Right atrium auricular region (tissue), 2 donors: ENCODE data around the gene ARID4A. TPM values are rescaled to one million over a fixed set of nuclear protein-coding genes. Genes with fewer than 3 reads are reported as not detected.
"Not testable (repeated sequence)": the region's sequence is repeated elsewhere in the genome, so short reads cannot be mapped to it uniquely, and the experiment has no call there.

Source experiments
- DNase-seq: peaks from one replicate; pipeline ENCODE4 v3.0.0-alpha.2; 2019; ENCODE audit warnings: low spot score
- H3K27ac ChIP-seq, 2 donors: fragments of 200-600 bp; sonication (generic); 1 replicate in 1 of 2; 2 replicates in 1 of 2; pipeline ENCODE4 v1.5.1; 2016 to 2019
- H3K27me3 ChIP-seq, 2 donors: fragments of 200-600 bp; sonication (generic); one replicate each; pipeline versions ENCODE4 v1.5.1 to v1.6.0; 2017 to 2019
- H3K36me3 ChIP-seq: fragments of 200-600 bp; sonication (generic); one replicate; pipeline ENCODE4 v1.5.1; 2016
- H3K4me1 ChIP-seq, 2 donors: fragments of 200-600 bp; sonication (generic); one replicate each; pipeline versions ENCODE4 v1.5.1 to v1.6.0; 2017 to 2019
- H3K4me3 ChIP-seq, 2 donors: fragments of 200-600 bp; sonication (generic); 1 replicate in 1 of 2; 2 replicates in 1 of 2; pipeline ENCODE4 v1.5.1; 2017 to 2019; ENCODE audit warnings: mild to moderate bottlenecking in 1 of 2, moderate library complexity in 1 of 2
- H3K9me3 ChIP-seq, 2 donors: fragments of 200-600 bp; sonication (generic); one replicate each; pipeline ENCODE4 v1.5.1; 2019
- total RNA-seq, 2 donors: library from RNA; depleted of rRNA; stranded (reverse); fragments of >200 nt; gene quantifications; one replicate each; pipeline ENCODE4 v1.1.0, GENCODE V29; 2016
- TF ChIP-seq, protein P1 (sequence below), 2 donors: fragments of 200-600 bp; sonication (generic); IDR thresholded peaks; one replicate each; pipeline ENCODE4 v1.5.1; 2019; ENCODE audit warnings: antibody characterized with exemption in 2 of 2

Gene ARID4A
- total RNA-seq, 2 donors from 2014 or later: 9.5 to 12.7 TPM

DNA sequence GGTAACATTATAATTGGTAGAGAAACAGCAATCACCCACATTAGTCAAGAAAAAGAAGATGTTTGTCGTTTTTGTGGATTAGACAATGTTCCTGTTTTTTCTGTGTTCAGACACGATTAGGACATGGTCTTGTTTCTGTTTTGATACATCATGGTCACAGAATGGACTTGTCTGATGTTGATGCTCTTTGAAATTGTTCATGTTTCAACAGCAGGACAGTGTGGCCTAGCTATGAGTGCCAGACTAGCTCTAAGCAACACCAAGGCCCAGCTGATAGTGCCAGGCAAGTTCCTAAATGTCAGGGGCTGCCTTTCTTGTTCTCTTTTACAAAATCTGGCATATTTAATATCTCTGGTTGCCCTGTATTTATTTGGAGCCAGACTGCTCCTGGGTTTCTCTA is 56.5 kb downstream of the ARID4A start:
- Histone ChIP-seq H3K9me3 (no peaks in the 10 kb centered on the region), H3K36me3 (peaks cover 45% of the 10 kb centered on the region), H3K4me1 (peaks cover 0 to 7% of the 10 kb centered on the region in 2 donors), H3K4me3 (no peak overlapping the region), H3K27ac (no peak overlapping the region), H3K27me3 (no peaks in the 10 kb centered on the region)
- no peak for DNase-seq
- TF ChIP-seq, protein P1, sequence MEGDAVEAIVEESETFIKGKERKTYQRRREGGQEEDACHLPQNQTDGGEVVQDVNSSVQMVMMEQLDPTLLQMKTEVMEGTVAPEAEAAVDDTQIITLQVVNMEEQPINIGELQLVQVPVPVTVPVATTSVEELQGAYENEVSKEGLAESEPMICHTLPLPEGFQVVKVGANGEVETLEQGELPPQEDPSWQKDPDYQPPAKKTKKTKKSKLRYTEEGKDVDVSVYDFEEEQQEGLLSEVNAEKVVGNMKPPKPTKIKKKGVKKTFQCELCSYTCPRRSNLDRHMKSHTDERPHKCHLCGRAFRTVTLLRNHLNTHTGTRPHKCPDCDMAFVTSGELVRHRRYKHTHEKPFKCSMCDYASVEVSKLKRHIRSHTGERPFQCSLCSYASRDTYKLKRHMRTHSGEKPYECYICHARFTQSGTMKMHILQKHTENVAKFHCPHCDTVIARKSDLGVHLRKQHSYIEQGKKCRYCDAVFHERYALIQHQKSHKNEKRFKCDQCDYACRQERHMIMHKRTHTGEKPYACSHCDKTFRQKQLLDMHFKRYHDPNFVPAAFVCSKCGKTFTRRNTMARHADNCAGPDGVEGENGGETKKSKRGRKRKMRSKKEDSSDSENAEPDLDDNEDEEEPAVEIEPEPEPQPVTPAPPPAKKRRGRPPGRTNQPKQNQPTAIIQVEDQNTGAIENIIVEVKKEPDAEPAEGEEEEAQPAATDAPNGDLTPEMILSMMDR (IDR thresholded peaks at IDR 0.05): no peak

DNA sequence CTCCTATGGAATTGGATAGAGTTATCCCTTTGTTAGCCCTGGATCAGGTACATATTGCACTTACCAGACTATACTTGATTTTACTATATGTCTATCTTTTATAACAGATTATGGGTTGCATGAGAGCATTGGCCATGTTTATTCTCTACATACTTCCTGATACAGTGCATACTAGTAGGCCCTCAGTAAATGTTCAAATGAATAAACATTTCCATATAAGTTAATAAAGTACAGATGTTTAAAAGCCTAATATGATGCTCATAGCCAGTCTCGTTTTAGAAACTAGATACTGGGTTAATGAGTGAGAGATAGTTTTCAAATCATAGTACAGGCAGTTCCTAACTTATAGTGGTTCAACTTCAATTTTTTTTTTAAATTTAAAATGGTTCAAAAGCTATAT is 57.9 kb downstream of the ARID4A start:
- Histone ChIP-seq H3K9me3 (no peaks in the 10 kb centered on the region), H3K4me3 (no peak overlapping the region), H3K36me3 (peaks cover 54% of the 10 kb centered on the region), H3K4me1 (peaks cover 0 to 7% of the 10 kb centered on the region in 2 donors), H3K27me3 (no peaks in the 10 kb centered on the region), H3K27ac (no peak overlapping the region)
- TF ChIP-seq, protein P1 (IDR thresholded peaks at IDR 0.05): no peak
- no peak for DNase-seq

DNA sequence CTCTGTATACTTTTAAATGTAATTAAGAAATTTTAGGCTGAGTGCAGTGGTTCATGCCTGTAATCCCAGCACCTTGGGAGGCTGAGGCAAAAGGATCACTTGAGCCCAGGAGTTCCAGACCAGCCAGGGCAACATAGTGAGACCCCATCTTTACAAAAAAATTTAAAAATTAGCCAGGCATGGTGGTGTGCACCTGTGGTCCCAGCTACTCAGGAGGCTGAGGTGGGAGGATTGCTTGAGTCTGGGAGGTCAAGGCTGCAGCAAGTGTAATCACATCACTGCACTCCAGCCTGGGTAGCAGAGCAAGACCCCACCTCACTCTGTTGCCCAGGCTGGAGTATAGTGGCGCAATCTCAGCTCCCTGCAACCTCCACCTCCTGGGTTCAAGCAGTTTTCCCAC is 63.9 kb downstream of the ARID4A start:
- DNase-seq, H3K9me3 ChIP-seq, H3K27ac ChIP-seq, H3K27me3 ChIP-seq, H3K4me3 ChIP-seq, H3K4me1 ChIP-seq: not testable (repeated sequence)
- H3K36me3 ChIP-seq: peaks cover 62% of the 10 kb centered on the region

DNA sequence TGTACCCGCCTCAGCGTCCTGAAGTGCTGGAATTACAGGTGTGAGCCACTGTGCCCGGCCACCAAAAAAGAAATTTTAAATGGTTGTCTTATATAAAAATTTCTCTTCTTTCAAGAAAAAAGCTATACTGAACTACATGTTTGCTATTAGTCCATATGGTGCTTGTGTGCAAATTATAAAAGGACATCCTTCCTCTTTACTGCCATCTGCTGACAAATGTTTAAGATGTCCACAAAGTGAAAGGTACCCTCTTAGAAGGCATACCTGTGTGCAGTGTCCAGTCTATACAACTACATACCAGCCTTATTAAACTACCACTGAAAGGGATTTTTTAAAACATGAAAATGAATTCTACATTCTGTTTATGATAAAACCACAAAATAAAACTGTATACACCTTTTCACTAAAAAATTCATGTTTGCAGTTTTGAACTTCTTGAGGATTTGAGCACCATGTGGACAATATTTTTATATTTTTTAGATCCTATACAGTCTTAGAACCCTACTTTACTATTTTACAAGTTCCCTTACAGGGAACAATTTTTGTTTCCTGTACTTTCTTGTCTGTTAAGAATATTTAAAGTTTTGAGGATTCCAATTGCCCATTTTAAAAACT is 64.5 kb downstream of the ARID4A start:
- DNase-seq: no peak
- Histone ChIP-seq H3K9me3 (no peaks in the 10 kb centered on the region), H3K36me3 (peaks cover 68% of the 10 kb centered on the region), H3K27ac (no peak overlapping the region), H3K4me1 (no peaks in the 10 kb centered on the region), H3K4me3 (no peak overlapping the region), H3K27me3 (no peaks in the 10 kb centered on the region)
- TF ChIP-seq, protein P1 (IDR thresholded peaks at IDR 0.05): peak; percentile 15 to 40

DNA sequence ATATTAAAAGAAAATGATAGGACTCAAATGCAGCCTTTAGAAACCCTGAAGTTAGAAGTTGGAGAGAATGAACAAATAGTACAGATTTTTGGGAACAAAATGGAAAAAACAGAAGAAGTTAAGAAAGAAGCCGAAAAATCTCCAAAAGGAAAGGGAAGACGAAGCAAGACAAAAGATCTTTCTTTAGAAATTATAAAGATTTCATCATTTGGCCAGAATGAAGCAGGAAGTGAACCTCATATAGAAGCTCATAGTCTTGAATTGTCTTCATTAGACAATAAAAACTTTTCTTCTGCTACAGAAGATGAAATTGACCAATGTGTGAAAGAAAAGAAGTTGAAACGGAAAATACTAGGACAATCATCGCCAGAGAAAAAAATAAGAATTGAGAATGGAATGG is 66.0 kb downstream of the ARID4A start:
- peaks cover 80% of the 10 kb centered on the region for H3K36me3 ChIP-seq
- H3K27me3 ChIP-seq: no peaks in the 10 kb centered on the region
- no peak for DNase-seq
- H3K9me3 ChIP-seq: no peaks in the 10 kb centered on the region
- H3K27ac ChIP-seq: no peak overlapping the region
- H3K4me1 ChIP-seq: no peaks in the 10 kb centered on the region
- no peak overlapping the region for H3K4me3 ChIP-seq
- TF ChIP-seq, protein P1 (IDR thresholded peaks at IDR 0.05): no peak

DNA sequence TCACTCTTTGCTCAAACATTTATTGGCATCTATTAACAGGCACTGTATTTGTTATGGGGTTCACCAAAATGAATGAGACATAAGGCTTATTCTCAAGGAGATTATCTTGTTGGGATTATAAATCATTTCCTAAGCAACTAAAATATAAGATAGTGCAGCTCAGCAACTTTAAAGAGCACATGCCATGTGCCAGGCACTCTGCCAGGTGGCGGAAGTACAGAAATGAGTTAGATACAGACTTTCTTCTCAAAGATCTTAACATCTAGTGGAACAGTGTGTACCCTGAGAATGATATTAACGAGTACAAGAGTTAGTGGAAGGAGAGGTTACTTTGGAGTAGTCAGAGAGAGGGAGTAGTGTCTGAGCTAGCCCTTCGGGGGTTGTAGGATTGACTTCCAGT is 68.9 kb downstream of the ARID4A start:
- TF ChIP-seq, protein P1 (IDR thresholded peaks at IDR 0.05): no peak
- DNase-seq: no peak
- no peaks in the 10 kb centered on the region for H3K4me1 ChIP-seq

More for the DNA sequence above, 68.9 kb downstream of the ARID4A start:
- peaks cover 67% of the 10 kb centered on the region for H3K36me3 ChIP-seq
- no peak overlapping the region for H3K4me3 ChIP-seq
- no peaks in the 10 kb centered on the region for H3K27me3 ChIP-seq
- H3K9me3 ChIP-seq: no peaks in the 10 kb centered on the region
- no peak overlapping the region for H3K27ac ChIP-seq
